Trophoblast cell (in vitro differentiated cells and primary cell): ENCODE measurements around the gene C12orf42.

Experiments
- DNase-seq, 2 donors: peaks; one replicate each; pipeline ENCODE4 v3.0.0-alpha.2; 2016
- H2AFZ ChIP-seq: 2 replicates; pipeline ENCODE4 v1.6.1; 2013; ENCODE audit warnings: low read length, moderate library complexity, mild to moderate bottlenecking; ENCODE audit not compliant: insufficient read depth, poor library complexity
- H2AK5ac ChIP-seq: 2 replicates; pipeline ENCODE4 v1.6.1; 2013; ENCODE audit warnings: mild to moderate bottlenecking, low read length
- H2BK120ac ChIP-seq: 2 replicates; pipeline ENCODE4 v1.6.1; 2013; ENCODE audit warnings: low read length, mild to moderate bottlenecking, moderate library complexity; ENCODE audit not compliant: insufficient read depth, poor library complexity
- H2BK12ac ChIP-seq: 2 replicates; pipeline ENCODE4 v1.6.1; 2013; ENCODE audit warnings: mild to moderate bottlenecking, low read length, moderate library complexity
- H2BK5ac ChIP-seq: 2 replicates; pipeline ENCODE4 v1.6.1; 2013; ENCODE audit warnings: low read length, low read depth, moderate library complexity, mild to moderate bottlenecking; ENCODE audit not compliant: poor library complexity
- H3K14ac ChIP-seq: 2 replicates; pipeline ENCODE4 v1.6.1; 2013; ENCODE audit warnings: mild to moderate bottlenecking, low read length
- H3K18ac ChIP-seq: 2 replicates; pipeline ENCODE4 v1.6.1; 2013; ENCODE audit warnings: mild to moderate bottlenecking, low read length
- H3K23ac ChIP-seq: 2 replicates; pipeline ENCODE4 v1.6.1; 2013; ENCODE audit warnings: low read length
- H3K27ac ChIP-seq: 2 replicates; pipeline ENCODE4 v1.5.1; 2013; ENCODE audit warnings: low read depth, mild to moderate bottlenecking, inconsistent platforms, low read length, moderate library complexity
- H3K27me3 ChIP-seq: 2 replicates; pipeline ENCODE4 v1.6.1; 2013; ENCODE audit warnings: inconsistent platforms, mild to moderate bottlenecking, low read length, moderate library complexity; ENCODE audit not compliant: insufficient read depth
- H3K36me3 ChIP-seq, 2 experiments: 1 replicate in 1 of 2; 2 replicates in 1 of 2; pipeline ENCODE4 v1.6.1; 2013; ENCODE audit warnings: low read length in 2 of 2, mild to moderate bottlenecking in 2 of 2, moderate library complexity in 1 of 2; ENCODE audit not compliant: insufficient read depth in 2 of 2, control insufficient read depth in 1 of 2
- H3K4ac ChIP-seq: 2 replicates; pipeline ENCODE4 v1.6.1; 2013; ENCODE audit warnings: low read depth, mild to moderate bottlenecking, low read length, moderate library complexity
- H3K4me1 ChIP-seq, 2 experiments: 1 replicate in 1 of 2; 2 replicates in 1 of 2; pipeline ENCODE4 v1.6.1; 2013; ENCODE audit warnings: low read length in 2 of 2, mild to moderate bottlenecking in 2 of 2, moderate library complexity in 1 of 2; ENCODE audit not compliant: insufficient read depth in 2 of 2, control insufficient read depth in 1 of 2
- H3K4me2 ChIP-seq: 2 replicates; pipeline ENCODE4 v1.6.1; 2013; ENCODE audit warnings: inconsistent platforms, mild to moderate bottlenecking, low read length, moderate library complexity
- H3K4me3 ChIP-seq: 2 replicates; pipeline ENCODE4 v1.5.1; 2013; ENCODE audit warnings: mild to moderate bottlenecking, low read depth, low read length, inconsistent platforms
- H3K79me1 ChIP-seq: one replicate; pipeline ENCODE4 v1.6.1; 2013; ENCODE audit warnings: low read length
- H3K79me2 ChIP-seq: 2 replicates; pipeline ENCODE4 v1.6.1; 2013; ENCODE audit warnings: low read length, mild to moderate bottlenecking; ENCODE audit not compliant: control insufficient read depth, insufficient read depth, poor library complexity
- H3K9ac ChIP-seq: 2 replicates; pipeline ENCODE4 v1.6.1; 2013; ENCODE audit warnings: mild to moderate bottlenecking, low read length
- H3K9me3 ChIP-seq: 2 replicates; pipeline ENCODE4 v1.6.1; 2013; ENCODE audit warnings: low read depth, mild to moderate bottlenecking, control low read depth, inconsistent platforms, low read length; ENCODE audit not compliant: insufficient read depth
- H4K12ac ChIP-seq: 2 replicates; pipeline ENCODE4 v1.6.1; 2013; ENCODE audit warnings: low read depth, mild to moderate bottlenecking, low read length, moderate library complexity
- H4K8ac ChIP-seq: 2 replicates; pipeline ENCODE4 v1.6.1; 2013; ENCODE audit warnings: low read depth, mild to moderate bottlenecking, low read length, moderate library complexity
- H4K91ac ChIP-seq: one replicate; pipeline ENCODE4 v1.6.1; 2013; ENCODE audit warnings: low read depth, mild to moderate bottlenecking, low read length, moderate library complexity
- WGBS: extraction: QIAGEN DNeasy Blood & Tissue Kit; methylation state at CpG from one replicate; pipeline ENCODE4 v1.1.7; 2013; ENCODE audit warnings: missing lambda C conversion rate; ENCODE audit not compliant: insufficient read length, insufficient coverage; ENCODE audit errors: extremely low coverage; 5-methylcytosine and 5-hydroxymethylcytosine counted together

C12orf42 gene

DNA sequence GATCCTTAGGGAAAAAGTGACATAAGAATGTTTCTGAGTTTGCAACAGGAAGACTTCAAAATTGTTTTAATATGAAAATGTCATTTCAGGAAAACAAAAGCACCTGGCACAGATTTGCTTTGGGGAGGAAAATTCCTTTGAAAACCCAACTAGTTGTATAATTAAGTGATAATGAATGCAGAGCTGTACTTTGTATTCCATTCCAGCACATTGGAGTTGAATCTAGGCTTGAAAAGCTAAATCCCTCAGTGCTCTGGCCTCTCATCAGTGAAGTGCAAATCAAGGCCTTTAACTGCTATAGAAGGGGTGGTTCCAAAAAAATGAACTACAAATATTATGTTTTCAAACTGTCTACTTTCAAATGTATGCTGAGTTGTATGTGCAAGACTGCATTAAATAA lies 19.6 kb upstream of the C12orf42 start:
- no peak overlapping the region for H2BK12ac ChIP-seq
- H3K36me3 ChIP-seq = no peaks in the 10 kb centered on the region
- DNase-seq = no peak
- no peak overlapping the region for H2BK120ac ChIP-seq
- no peak overlapping the region for H4K12ac ChIP-seq
- no peak overlapping the region for H3K4me3 ChIP-seq
- H3K23ac ChIP-seq = no peak overlapping the region
- no peak overlapping the region for H3K18ac ChIP-seq
- H4K8ac ChIP-seq = no peak overlapping the region
- H2AFZ ChIP-seq = no peak overlapping the region
- H3K79me2 ChIP-seq = no peaks in the 10 kb centered on the region
- no peak overlapping the region for H2AK5ac ChIP-seq
- no peaks in the 10 kb centered on the region for H3K4me1 ChIP-seq
- H3K4me2 ChIP-seq = no peak overlapping the region
- H3K79me1 ChIP-seq = no peaks in the 10 kb centered on the region
- no peak overlapping the region for H3K27ac ChIP-seq
- no peak overlapping the region for H2BK5ac ChIP-seq
- H3K9me3 ChIP-seq = no peaks in the 10 kb centered on the region
- no peak overlapping the region for H4K91ac ChIP-seq
- H3K14ac ChIP-seq = no peak overlapping the region
- no peak overlapping the region for H3K4ac ChIP-seq
- H3K27me3 ChIP-seq = no peaks in the 10 kb centered on the region
- no peak overlapping the region for H3K9ac ChIP-seq

DNA sequence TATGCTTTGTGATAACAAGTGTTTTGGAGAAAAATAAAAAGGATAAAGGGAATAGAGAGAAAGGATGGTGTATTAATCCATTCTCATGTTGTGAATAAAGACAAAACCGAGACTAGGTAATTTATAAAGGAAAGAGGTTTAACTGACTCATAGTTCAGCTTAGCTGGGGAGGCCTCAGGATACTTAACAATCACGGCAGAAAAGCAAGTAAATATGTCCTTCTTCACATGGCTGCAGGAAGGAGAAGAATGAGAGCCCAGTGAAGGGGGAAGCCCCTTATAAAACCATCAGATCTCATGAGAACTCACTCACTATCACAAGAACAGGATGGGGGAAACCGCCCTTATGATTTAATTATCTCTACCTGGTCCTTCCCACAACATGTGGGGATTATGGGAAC lies 18.1 kb upstream of the C12orf42 start:
- Histone ChIP-seq H3K4me1 (no peaks in the 10 kb centered on the region), H3K4ac (no peak overlapping the region), H3K36me3 (no peaks in the 10 kb centered on the region), H2AFZ (no peak overlapping the region), H2BK5ac (no peak overlapping the region), H3K4me2 (no peak overlapping the region), H3K14ac (no peak overlapping the region), H3K79me1 (no peaks in the 10 kb centered on the region), H3K9ac (no peak overlapping the region), H2BK12ac (no peak overlapping the region), H2AK5ac (no peak overlapping the region), H3K23ac (no peak overlapping the region), H3K27ac (no peak overlapping the region), H4K91ac (no peak overlapping the region), H2BK120ac (no peak overlapping the region), H3K9me3 (no peaks in the 10 kb centered on the region), H4K8ac (no peak overlapping the region), H3K18ac (no peak overlapping the region), H4K12ac (no peak overlapping the region), H3K27me3 (no peaks in the 10 kb centered on the region), H3K79me2 (no peaks in the 10 kb centered on the region), H3K4me3 (no peak overlapping the region)
- no CpG with 5 or more reads among the region's 3 CpGs for WGBS
- DNase-seq = no peak

DNA sequence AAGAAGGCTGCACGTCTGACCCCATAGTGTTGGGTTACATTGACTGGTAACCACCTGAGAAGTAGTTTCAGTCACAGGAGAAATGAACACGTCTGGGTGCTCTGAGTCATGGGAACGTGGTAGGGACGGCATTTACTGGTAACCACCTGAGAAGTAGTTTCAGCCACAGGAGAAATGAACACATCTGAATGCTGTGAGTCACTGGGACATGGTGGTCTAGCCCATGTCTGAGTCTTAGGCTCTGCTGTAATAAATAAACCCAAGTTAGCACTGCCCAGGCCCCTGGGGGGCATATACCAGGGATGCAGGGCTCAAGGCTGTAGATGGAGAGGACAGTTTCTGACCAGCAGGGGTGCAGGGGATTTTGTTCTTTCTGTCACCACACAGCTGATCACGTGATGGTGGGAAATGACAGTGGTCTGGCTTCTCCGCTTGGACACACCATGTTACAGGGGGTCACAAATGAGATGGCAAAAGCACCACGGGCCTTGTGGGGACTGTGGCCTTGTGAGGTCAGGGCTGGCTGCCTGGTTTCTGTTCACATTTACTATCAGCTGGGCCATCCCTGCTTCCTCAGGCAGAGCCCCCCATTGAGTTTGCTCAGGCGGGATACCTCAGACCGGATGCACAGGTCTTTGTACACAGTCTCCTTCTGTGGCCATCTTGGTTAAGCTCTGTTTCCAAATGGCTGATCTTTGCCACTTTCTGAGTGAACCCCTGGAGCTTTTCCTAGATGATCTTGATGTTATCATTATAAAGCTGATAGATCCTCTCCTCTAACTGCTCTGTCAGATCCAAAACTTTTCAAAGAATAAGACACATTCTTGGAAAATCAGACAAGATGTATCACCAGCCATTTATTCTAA lies 9.8 kb upstream of the C12orf42 start:
- no CpG with 5 or more reads among the region's 9 CpGs for WGBS
- Histone ChIP-seq H3K36me3 (no peaks in the 10 kb centered on the region), H3K4me1 (no peaks in the 10 kb centered on the region)

DNA sequence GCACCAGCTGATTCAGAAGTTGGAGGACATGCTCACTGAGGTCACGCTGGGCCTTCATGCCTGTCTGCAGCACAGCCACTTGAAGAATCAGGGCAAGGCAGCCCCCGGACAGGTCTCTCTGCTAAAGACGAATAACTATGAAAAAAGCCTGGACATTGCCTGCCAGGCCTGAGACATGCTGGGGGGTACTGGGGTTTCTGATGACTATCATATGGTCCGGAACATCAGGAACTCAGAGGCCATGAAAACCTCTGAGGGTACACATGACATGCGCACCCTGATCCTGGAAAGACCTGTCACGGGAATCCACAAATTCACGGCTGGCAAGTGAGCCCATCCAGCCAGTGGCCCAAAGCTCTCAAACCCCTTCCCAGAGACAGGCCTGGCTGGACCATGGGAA lies 8.8 kb upstream of the C12orf42 start:
- Histone ChIP-seq H3K4me2 (no peak overlapping the region), H4K12ac (no peak overlapping the region), H3K27me3 (no peaks in the 10 kb centered on the region), H3K79me1 (no peaks in the 10 kb centered on the region), H3K23ac (no peak overlapping the region), H3K4me3 (no peak overlapping the region), H2AK5ac (no peak overlapping the region), H2BK120ac (no peak overlapping the region), H3K79me2 (no peaks in the 10 kb centered on the region), H3K27ac (no peak overlapping the region), H4K91ac (no peak overlapping the region), H3K4me1 (no peaks in the 10 kb centered on the region), H4K8ac (no peak overlapping the region), H3K4ac (no peak overlapping the region), H3K18ac (no peak overlapping the region), H3K9ac (no peak overlapping the region), H2BK5ac (no peak overlapping the region), H3K36me3 (no peaks in the 10 kb centered on the region), H2BK12ac (no peak overlapping the region), H3K9me3 (no peaks in the 10 kb centered on the region), H3K14ac (no peak overlapping the region), H2AFZ (no peak overlapping the region)
- no CpG with 5 or more reads among the region's 7 CpGs for WGBS
- no peak for DNase-seq

More for the DNA sequence above, 9.8 kb upstream of the C12orf42 start:
- Histone ChIP-seq H4K12ac (no peak overlapping the region), H4K8ac (no peak overlapping the region), H3K23ac (no peak overlapping the region), H3K4me2 (no peak overlapping the region), H3K14ac (no peak overlapping the region), H3K9ac (no peak overlapping the region), H2BK12ac (no peak overlapping the region), H2AK5ac (no peak overlapping the region), H3K9me3 (no peaks in the 10 kb centered on the region), H2BK5ac (no peak overlapping the region), H3K27ac (no peak overlapping the region), H3K79me1 (no peaks in the 10 kb centered on the region), H2AFZ (no peak overlapping the region), H3K4me3 (peak overlapping the region; percentile 36), H2BK120ac (no peak overlapping the region), H3K79me2 (no peaks in the 10 kb centered on the region), H4K91ac (no peak overlapping the region), H3K27me3 (no peaks in the 10 kb centered on the region), H3K4ac (no peak overlapping the region), H3K18ac (no peak overlapping the region)
- peak; percentile 16 to 36 for DNase-seq
